GM19395 (cell line): ENCODE measurements around the gene RRP15.
A peak's percentile ranks its signal among the peaks of the same experiment; 100 is the strongest.

Experiments used
- ATAC-seq: cut with Tn5 transposase; IDR thresholded peaks from one replicate; pipeline ENCODE4 v1.9.1; 2021; ENCODE audit warnings: mild to moderate bottlenecking, moderate library complexity; ENCODE audit not compliant: unreplicated experiment

The RRP15 gene

DNA sequence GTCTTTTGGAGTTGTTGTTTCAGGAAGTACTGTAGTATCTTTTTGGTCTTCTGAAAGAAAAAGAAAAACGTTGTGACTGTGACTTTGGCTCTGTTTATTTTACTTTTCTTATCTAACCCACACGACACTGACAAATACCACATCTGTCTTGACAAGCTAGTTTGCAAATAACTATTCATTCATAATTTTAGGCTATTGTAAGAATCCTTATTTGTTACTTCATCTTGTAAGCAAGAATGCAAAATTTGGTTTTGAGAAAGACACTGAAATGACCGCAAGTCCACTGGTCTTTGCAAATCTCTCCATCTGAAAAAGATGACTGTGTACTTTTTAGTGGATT, 72.8 kb downstream of the RRP15 start:
- ATAC-seq, result no peak

DNA sequence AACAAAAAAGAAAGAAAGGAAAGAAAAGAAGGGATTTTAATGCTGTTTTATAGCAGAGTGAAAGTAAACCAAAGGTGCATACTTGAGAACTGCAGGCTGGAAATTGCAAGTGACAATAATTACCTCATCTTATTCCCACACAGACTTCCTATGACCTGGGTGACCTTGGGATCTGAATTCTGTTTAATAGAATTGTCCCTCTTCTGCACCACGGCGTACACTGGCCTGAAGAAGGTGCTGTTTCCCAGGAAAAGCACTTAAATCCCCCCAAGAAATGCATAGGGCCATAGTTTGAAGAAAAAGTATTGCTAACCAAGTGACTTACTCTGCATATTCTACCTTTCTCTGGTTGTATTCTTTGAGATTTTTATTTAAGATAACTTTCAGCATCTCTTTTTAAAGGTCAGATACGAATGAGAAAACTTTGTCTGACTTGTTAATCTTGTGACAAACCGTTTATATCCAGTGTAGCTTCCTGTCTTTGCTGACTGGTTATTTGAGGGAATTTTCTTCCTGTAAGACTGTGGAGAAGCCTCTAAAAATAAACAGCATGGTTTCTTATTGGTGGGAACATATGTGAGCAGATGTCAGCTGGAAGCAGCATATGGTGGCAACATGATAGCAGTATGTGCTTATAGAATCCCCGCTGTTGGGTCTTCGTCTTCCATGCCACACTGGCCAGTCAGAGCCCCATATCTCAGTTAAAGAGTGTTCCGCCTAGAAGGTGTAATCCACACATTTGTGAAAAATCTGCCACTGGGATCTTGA, 76.4 kb downstream of the RRP15 start:
- no peak for ATAC-seq

DNA sequence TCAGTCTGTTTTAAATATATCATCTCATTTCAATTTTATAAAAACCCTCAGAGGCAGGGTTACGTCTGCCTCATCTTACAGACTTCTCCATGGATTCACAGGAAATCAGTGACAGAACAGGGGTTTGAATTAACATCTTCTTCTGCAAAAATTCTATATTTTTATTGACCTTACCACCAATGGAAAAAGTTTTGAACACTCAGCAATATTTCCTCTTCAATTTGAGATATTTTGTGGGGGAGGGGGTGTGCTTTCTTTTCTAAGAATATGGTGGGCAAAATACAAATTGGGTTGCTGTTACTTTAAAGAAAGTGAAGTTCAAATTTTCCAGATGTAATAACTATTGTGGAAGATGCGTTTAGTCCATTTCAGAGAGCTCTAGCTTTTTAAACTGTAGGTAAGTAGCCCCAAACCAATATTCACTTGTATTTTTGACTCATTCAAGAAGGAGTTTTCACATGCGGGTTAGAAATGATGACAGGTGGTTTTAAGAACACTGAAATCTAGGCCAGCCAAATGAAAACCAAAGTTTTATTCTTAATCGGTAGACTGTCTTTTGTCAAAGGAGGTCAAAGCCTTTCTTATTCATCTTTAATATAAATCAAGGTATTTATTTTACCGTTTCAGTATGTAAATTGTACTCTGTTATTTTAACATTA, 77.5 kb downstream of the RRP15 start:
- ATAC-seq, result no peak

DNA sequence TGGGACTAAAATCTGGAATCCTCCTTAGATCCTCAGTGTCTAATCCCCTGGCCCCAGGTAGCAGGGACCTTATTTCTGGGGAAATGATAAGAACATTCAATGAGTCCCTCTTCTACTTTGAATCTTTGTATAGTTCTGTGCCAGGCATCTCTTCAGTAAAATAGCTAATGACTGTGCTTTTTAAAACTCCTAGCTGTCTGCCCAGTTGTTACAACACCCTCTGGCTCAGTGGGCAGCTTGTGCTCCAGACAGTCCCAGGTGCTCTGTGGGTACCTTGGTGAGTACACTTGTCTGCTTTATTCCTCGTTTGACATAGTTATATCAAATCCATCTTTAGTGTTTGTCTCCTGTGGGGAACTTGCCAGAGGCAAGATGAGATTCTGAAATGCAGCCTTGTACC, 78.0 kb downstream of the RRP15 start:
- ATAC-seq, result no peak

DNA sequence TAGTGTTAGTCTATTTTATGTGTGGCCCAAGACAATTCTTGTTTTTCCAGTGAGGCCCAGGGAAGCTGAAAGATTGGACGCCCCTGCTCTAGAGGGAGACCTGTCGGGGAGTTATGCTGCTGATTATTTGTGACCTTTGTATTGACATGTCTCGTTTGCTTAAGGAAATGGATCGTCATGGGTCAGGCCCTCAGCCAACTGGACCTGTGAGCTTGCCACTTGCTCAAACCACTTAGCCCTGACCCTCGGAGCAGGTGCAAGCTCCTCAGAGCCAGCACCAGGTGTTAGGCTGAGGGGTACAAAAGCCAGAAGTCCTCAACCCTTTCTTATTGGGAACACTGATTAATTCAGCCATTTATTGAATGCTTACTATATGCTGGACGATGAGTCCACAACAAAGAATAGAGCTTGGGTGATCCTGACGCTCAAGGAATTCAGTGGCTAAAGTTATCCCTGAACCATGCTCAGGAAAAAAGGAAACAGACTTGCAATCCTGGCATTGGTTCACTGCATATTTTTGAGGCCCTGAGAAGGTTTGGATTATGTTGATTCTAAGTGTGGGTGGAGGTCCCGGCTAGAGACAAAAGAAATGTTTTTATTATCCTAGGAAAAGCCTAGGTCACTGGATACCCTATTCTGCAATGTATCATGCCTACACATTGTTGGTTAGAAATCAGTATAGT, 79.1 kb downstream of the RRP15 start:
- no peak for ATAC-seq

DNA sequence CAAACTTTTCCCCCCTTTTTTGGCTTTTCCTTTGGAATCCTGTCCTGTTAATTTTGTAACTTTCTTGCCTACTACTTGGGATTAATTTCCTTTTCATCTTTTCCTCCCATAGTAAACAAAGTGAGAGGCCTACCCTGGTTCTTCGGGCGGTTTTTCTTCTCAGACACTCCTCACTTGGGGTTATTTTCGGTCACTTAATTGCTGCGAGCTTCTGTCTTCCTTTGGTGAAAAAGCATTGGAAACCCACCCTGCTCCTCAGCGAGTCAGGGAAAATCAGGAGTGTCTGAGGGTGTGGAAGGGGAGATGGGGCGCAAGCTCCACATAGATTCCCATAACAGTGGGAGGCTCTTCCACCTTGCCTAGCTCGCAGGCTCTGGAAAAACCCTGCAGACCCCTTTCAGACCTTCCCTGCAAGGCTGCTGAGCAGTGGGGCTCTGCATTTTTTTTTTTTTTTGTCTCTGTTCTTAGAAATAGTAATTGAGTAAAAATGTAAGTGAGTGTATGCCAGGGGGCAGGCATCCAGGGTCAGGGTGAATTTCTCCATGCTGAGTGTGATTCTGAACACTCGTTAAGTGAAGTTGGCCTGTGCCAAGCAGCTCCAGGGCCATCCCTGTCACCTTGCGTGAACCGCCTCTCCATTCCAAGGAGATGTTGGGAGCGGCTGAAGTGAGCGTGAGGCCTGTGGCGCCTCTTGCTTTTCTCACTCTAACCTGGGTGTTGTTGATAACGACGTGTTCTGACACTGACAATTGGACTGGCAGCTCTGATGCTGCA, 80.3 kb downstream of the RRP15 start:
- no peak for ATAC-seq

DNA sequence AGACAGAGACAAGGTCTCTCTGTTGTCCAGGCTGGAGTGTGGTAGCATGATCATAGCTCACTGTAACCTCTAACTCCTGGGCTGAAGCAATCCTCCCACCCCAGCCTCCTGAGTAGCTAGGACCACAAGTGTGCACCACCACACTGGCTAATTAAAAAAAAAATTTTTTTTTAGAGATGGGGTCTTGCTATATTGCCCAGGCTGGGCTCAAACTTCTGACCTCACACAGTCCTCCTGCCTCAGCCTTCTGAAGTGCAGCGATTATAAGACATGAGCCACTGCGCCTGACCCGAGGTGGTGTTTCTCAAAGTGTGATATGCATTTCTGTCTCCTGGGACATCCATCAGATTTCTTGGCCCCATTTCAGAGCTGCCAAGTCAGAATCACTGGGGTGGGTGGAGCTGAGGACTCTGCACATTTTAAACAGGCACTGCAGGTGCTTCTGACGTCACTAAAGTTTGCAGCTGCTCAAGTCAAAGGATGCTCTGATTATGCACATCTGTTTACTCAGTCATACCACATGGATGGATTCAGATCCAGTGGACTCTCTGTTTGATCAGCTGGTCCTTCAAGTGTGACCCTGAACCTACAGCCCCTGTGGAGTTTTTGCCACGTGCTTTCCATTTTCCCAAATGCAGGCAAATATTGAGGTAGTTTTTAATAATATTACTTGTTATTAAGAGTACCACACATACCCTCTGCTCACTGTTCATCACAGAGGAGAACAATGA, 81.4 kb downstream of the RRP15 start:
- ATAC-seq, result no peak

DNA sequence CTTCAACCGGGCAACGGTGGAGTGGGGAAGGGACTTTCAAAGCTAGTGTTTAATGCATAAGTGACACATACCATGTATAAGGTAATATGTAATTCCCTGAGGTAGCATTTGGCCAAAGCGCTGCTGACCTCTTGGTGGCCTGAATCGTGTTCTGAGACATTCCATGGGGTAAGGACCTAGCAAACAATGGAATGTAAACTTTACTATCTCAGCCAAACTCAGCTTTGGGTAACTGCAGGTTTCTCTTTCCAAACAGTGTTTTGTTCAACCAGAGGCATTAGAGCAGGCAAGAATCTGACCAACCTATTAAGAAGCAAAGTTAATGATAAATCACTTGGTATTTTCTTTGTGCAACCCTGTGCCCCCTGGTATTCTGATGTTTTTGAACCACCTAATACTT, 82.0 kb downstream of the RRP15 start:
- no peak for ATAC-seq

DNA sequence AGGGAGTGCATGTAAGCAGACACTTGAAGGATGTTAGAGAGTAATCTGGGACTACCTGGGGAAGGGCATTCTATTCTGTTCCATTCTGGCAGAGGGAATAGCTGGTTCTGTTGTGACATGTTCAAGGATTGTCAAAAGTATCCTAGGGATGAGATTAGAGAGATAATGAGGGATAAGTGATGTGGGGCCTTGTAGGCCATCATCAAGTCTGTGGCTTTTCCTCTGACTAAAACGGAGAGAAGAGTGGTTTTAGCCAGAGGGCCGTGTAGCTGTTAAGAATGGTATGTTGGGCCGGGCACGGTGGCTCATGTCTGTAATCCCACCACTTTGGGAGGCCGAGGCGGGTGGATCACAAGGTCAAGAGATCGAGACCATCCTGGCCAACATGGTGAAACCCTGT, 83.6 kb downstream of the RRP15 start:
- no peak for ATAC-seq

DNA sequence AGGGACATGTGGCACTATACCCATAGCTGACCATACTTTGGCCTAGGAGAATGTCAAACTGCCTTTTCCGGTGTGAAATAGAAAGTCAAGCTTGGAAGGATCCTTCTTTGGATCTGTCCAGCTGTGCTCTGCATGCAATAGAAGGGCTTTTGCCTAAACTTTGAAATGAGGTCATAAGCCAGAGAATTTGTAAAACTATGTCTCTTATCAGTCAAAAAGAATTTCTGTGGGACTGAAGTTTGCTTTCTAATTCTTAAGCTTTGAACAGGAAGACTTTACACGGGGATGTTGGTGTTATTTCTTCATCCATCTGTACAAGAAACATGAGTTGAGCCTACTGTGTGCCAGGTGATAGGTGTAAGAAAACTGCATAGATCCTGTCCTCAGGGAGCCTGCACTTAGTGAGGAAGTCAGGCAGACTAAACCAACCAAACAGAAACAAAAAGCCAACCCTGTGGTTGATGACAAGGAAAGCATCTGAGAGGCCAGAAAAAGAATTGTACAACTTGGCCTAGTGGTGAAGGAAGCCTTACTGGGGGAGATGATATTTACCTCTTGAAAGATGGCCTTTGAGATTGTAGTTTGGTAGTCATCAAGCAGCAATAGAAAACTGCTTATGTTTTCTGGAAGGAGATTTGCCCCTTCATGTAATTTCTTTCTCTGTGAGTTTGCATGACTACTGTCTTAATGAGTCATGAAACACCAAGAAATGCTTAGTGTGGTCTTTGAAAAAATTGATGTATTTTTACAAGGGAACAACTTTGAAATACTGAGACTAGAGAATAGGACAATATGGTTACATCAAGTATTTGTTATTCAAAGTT, 84.8 kb downstream of the RRP15 start:
- ATAC-seq, result no peak

DNA sequence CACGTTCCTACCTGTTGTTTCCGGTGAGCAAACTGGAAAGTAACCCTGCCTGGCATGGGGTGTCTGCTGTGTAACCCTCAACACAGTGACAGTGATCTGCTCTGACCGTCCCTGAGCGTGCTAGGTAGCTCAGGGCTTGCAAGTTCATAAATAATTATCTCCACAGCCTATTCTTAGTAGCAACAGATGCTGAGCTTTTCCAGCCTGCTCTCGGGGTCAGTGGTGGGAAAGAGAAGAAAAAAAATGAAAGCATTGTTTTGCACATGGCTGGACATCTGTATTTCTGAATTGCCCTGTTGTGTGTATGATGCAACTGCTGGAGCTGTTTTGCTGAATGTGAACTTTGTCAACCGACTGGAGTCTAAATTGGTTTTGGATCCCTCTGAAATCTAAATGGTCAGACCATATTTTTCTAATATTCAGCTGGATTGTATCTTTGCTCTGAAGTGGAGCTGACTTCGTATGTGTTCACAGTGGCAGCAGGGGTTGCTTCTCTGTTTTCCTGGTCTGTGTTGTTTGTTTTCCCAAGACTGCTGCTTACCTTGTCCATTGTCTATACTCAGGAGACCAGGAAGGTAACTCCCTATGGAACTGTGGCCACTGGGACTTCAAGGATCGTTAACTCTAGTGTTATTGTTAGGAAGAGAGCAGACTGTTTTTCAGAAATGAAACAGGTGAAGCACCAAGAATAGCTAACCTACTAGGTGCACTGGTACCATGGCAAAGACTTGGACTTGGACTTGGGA, 87.0 kb downstream of the RRP15 start:
- ATAC-seq, result no peak

DNA sequence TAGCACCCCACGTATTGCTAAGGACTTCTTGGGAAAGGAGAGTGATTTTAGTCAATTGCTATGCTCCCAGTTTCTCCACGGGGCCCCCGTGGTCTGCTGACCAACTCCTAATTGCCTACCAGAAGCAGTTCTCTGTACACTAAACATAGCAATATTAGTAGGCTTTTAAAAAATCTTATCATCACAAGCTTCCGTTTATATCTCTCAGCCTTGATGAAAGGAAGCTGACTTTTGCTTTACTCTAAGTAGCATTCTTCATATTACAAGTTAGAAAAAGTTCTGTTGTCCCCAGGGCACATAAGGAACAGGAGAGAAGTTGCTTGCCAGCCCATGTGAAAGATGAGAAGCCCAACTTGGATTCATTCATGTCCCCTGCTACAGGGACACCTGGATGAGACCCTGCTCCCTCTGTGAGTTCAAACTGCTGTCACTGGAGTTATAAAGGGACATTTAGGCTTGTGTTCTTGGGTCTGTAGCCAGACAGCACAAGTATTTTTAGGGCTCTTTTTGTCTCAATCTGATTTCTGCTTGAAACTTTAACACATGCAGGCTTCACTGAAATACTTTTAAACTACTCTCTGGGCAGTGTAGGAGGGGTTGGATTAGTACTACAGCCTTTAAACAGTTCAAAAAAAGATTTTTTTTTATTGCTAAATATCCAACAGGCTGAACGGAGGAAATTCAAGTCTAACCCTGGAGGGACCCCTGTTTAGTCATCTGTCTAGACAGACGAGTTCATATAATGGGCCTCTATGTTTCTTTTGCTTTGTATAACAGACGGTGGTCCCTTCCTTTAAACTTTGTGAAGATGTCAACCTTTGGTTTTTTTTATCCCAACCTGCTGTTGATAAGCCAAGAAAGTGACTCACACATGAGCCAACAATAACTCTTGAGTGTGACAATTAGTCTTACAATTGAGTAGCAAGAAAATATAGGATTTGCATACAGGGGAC, 89.6 kb downstream of the RRP15 start:
- ATAC-seq, result no peak

DNA sequence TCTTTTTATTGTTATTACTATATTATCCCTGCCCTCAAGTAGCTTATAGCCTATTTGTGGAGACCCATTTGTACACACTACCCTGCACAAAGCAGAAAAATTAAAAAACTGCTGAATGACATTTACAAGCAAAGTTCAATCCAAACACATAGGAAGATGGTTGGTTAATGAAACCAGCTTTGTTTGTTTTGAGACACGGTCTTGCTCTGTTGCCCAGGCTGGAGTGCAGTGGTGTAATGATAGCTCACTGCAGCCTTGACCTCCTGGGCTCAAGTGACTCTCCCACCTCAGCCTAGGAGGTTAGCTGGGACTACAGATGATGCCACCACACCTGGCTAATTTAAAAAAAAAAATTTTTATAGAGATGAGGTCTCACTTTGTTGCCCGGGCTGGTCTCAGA, 91.6 kb downstream of the RRP15 start:
- ATAC-seq, result peak; percentile 24

DNA sequence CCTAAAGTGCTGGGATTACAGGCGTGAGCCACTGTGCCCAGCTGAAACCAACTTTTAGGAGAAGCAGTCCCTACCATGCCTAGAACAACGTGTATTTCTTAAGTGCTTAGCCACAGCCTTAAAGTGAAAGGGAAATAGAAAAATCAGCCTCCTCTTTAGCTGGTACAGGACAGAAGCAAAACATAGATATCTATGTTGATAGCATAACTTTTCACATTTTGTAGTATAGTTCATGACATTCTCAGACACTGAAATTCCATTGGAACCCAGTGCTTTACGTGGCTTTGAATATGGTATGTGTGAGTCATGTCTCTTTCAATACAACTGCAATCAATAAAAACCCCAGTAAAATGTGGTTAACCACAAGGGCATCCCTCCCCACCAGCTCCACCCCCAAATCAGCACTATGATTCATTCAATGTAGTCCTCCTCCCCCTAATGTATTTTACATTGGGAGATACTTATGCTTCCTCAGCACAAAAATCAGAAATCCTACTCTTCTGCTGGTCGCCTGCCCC, 92.1 kb downstream of the RRP15 start:
- ATAC-seq, result peak; percentile 83

DNA sequence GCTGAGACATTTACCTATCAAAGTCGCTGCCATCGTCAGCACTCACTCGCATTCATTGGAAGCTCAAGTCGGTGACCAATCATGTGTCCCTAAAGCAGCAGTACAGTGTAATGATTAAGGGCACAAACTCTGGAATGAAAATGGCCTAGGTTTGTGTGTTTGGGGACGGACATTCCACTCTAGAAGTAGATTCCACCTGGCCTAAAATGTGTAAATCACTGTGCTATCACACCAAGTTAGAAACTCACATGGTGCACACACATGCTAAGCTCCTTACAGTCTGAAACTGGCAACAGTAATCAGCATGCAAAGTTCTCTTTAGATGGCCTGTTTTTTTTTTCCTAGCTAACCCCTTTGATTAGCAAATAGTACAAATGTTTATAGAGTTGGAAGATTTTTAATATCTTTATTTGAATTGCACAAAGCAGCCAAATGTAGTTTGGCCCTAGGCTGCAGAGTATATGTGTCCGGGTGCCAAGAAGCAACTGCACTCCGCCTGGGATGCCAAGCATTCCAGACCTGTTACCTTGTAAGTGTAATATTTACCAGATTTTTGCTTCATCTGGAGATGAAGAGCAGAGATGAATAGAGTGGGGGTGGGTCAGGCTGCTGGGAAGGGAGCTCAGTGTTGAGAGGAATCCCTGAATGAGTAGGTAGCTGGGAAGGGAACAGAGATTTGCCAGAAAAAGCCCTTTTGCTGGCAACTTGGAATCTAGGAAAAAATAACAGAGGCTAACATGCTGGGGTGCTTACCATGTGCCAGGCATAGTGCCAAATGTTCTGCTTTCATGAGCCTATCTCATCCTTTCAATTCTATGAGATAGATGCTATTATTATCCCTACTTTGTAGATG, 95.3 kb downstream of the RRP15 start:
- ATAC-seq, result no peak

DNA sequence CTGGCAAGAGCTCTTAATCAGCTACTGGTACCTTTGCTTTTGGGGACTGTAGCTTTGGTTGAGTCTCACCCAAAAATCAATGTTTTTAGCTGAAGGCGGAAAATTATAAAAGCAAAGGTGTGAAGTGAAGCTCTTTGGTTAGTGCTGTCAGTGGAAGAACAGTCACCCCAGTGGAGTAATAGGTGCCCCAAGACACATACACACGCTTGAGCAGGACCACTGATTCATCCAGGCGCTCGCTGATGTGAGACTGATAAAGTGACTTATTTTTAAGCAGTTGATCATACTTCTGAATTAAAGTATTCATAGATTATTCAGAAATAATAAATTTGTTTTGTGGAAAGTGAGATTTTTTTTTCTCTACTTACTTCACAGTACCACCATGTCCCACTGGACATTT, 97.2 kb downstream of the RRP15 start:
- ATAC-seq, result no peak

DNA sequence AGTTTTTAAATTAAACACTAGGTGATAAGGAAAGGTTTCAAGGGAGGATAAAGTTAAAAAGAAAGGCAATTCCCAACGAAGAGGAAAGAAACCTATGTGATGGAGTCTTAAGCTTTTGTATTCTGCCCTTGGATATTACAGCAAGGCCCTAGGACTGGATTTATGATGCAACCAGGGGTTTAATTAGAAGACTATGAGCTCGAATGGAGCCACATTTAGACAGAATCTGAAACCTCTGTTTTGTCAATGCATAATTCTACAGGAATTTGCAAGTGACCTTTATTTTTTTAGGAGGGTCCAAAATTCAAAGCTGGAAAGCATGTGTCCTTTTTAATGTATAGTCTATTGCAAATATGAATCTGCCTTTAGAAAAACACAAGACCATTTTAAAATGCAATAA, 98.0 kb downstream of the RRP15 start:
- no peak for ATAC-seq
